ENCODE results near the gene LCAT.

DNA sequence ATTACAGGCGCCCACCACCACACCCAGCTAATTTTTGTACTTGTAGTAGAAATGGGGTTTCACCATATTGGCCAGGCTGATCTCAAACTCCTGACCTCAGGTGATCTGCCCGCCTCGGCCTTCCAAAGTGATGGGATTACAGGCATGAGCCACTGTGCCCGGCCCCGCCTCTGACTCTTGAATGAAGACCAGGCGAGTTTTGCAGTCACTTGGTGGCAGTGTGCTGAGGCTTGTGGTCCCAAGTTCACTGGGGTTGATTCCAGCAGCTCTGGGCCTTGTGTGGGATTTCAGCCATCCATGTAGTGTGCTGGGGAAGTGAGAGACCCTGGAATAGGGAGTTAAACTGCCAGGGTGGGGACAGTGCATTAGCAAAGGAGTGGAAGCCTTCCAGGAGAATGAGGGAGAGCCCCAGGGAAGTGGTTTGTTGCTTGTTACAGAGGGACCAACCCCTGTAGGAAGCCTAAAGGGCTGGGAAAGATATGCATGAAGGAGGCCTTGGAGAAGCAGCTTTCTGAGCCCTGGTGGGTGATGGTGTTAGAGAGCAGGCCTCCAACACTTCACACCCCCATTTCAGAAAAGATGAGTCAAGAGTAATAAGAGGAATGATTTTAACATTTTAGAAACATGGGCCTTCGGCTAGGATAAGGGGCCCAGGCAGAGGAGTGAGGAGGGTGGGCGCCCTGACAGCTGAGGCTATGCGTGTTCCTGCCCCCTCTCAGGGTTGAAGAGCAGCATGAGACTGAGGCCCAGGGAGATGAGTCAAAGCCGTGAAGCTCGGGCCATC is 36.3 kb downstream of the LCAT start:
- TF ChIP-seq EZH2phosphoT487 (IDR thresholded peaks at IDR 0.05; ENCODE audit: insufficient read depth, low read depth), result no peak
- no peak for TF ChIP-seq EZH2 (IDR thresholded peaks at IDR 0.05; ENCODE audit: insufficient read depth, poor library complexity, severe bottlenecking)
